Hepatocyte (in vitro differentiated cells): ENCODE data around the gene DCBLD1.

Experiments used
- EZH2 ChIP-seq: fragments of 200-600 bp; sonication (generic); IDR thresholded peaks from 2 replicates; pipeline ENCODE4 v1.6.1; 2016; ENCODE audit warnings: antibody characterized with exemption, mild to moderate bottlenecking, borderline replicate concordance
- EZH2phosphoT487 ChIP-seq: fragments of 200-600 bp; sonication (generic); IDR thresholded peaks from one replicate; pipeline ENCODE4 v1.6.1; 2018; ENCODE audit warnings: antibody characterized with exemption, mild to moderate bottlenecking, low read depth, moderate library complexity; ENCODE audit not compliant: unreplicated experiment, severe bottlenecking
- TF ChIP-seq, protein P1 (sequence below): fragments of 200-600 bp; sonication (generic); IDR thresholded peaks from 2 replicates; pipeline ENCODE4 v1.5.1; 2016; ENCODE audit warnings: antibody characterized with exemption, mild to moderate bottlenecking; ENCODE audit not compliant: poor library complexity

DNA sequence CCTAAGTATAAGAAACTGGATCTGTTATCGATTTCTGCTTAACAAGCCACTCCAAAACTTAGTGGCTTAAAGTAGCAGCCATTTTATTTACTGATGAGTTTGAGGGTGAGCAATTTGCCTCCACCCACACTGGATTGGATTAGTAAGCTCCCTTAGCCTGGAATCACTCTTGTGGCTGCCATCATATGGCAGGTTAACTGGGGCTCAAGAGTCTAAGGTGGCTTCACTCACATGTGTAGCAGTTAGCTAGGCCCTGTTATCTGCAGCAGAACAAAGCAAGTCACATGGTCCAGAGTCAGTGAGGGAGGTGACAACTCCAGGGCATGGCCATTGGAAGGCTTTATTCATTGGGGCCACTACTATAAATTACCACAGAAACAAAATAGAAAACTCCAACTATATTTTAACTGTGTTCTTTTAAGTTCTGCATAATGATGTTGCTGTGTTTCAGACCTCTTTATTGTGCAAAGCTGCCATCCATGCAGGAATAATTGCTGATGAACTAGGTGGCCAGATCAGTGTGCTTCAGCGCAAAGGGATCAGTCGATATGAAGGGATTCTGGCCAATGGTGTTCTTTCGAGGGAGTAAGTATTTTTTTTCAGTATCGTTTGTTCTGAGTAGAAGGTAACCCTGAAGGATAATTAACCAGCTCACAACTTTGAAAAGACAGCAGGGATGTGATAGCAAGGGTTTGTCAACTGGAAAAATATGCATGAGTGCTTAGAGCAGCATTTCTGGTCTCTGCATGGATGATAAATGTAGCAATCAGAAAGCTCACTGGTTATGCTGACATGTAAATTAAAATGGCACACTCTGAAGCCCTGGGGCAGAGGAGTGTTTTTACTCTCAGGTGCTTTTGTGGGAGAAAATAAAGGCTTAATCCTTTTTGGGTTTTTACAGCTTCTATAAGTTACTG lies 49.6 kb downstream of the DCBLD1 start:
- TF ChIP-seq, protein P1, sequence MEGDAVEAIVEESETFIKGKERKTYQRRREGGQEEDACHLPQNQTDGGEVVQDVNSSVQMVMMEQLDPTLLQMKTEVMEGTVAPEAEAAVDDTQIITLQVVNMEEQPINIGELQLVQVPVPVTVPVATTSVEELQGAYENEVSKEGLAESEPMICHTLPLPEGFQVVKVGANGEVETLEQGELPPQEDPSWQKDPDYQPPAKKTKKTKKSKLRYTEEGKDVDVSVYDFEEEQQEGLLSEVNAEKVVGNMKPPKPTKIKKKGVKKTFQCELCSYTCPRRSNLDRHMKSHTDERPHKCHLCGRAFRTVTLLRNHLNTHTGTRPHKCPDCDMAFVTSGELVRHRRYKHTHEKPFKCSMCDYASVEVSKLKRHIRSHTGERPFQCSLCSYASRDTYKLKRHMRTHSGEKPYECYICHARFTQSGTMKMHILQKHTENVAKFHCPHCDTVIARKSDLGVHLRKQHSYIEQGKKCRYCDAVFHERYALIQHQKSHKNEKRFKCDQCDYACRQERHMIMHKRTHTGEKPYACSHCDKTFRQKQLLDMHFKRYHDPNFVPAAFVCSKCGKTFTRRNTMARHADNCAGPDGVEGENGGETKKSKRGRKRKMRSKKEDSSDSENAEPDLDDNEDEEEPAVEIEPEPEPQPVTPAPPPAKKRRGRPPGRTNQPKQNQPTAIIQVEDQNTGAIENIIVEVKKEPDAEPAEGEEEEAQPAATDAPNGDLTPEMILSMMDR = no peak
- TF ChIP-seq EZH2 = no peak
- no peak for TF ChIP-seq EZH2phosphoT487
